RPMI7951 (cell line): Measurements from ENCODE around the gene ZNF346. TPM values are rescaled to one million over a fixed set of nuclear protein-coding genes. Genes with fewer than 3 reads are reported as not detected.

Experiments
- DNase-seq: peaks from one replicate; pipeline ENCODE4 v3.0.0-alpha.2; 2012; ENCODE audit warnings: low read depth
- total RNA-seq: library from RNA; depleted of rRNA; stranded (reverse); fragments of >200 nt; shearing (Covaris generic); gene quantifications from 2 replicates; pipeline ENCODE4 v1.2.3, GENCODE V29; 2014

Gene ZNF346
- total RNA-seq, 1 experiment from 2014 or later, result 10.0 TPM

DNA sequence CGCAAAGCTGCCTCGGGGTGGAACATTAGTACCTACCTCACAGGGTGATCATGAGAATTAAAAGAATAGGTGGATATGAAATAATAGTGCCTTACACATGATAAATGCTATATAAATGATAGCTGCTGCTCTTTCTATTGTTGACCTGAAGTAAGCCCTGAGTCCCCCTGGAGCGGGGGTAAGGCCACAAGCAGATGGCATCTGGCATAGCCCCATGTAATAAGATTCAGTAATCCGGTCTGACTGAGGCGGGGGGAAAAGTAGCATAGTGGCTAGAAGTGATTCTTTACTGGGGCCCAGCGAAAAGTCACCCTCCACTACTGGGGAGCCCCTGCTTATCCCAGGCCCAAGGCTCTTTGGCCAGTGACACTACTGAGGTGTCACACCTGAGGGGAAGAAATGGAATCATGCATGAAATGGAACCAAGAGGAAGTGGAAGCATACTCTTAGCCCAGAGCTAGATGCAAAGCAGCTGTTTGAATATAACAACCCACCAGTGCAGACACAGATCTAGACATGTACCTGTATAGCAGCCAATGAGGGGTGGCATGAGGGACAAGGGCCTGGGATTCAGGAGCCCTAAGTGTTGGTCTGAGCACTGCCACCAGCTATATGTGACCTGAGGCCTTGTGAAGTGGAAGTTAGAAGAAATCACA, 48.2 kb downstream of the ZNF346 start:
- no peak for DNase-seq

DNA sequence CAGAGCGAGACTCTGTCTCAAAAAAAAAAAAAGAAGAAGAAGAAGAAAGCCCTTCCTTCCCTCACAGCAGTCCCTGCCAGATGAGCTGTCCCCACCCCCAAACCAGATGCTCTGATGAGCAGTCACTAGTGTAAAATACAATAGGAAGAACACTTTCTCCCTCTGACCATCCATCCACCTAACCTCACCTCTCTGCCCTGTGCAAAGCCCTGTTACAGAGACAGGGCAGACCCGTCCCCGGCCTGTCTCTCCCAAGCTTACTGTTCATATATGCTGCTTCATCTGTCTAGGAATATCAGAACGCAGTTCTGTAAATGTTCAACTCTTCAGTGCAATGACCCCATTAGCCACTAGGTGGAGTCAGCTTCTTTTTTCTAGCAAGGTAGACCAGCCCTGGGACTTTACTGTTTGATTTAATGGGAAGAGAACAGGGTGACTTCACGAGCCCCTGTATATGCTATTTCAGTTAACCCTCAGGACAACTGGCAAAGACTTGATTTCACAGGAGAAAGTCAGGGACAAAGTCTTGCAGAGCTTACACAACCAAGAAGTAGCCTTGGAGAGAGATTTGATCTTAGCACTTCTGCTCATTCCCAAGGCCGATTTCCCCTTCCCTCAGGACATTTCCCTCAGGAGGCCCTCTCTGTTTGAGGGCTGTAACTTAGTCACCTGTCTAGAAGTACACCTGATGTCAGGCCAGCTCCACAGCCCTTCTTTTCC, 49.3 kb downstream of the ZNF346 start:
- DNase-seq, result peak; percentile 71

DNA sequence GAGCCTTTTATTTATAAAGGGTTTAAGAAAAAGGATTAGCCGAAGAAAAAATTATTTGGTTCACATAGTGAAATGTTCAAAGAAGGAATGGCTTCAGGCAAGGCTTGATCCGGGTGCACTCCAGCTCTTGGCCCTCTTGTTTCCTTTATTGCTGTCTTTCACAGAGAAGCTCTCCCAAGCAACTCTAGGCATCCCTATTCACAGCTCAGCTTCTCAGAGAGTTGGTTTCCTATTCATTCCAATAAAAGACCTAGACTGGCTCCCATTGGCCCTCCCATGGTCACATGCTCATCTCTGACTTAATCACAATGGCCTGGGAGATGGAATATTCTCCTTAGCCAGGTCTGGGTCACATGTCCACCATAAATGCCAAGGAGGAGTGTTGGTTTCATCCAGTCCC, 54.8 kb downstream of the ZNF346 start:
- no peak for DNase-seq

DNA sequence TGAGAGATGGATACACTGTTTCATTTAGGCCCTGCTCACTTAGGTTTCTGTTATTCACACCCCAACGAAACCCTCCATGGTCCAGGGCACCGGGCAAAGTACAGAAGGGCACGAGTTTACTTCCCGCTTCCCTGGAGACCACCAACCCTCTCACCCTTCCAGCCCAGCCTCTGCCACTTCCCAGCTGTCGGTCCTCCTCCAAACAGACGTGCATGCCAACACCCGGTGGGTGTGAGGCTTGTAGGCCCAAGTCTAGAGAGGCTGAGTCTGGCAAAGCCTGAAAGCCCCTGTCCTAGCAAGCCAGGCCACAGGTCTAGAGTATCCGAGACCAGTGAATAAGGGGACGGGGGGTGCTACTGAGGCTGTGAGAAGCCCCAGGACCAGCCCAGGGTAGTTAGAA, 57.1 kb downstream of the ZNF346 start:
- DNase-seq, result no peak

DNA sequence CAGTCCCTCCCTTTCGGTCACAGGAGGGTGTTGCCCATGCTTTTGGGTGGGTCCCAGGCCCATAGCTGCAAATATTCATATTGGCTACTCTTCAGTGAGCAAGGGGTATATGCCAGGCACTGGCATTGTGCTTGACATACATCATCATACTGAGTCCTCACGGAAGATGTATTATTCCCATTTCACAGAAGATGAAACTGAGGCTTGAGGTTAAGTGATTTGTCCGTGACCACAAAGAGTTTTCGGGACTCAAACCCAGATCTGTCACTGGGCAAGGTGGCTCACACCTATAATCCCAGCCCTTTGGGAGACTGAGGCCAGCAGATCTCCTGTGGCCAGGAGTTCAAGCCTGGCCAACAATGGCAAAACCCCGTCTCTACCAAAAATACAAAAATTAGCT, 57.8 kb downstream of the ZNF346 start:
- no peak for DNase-seq

DNA sequence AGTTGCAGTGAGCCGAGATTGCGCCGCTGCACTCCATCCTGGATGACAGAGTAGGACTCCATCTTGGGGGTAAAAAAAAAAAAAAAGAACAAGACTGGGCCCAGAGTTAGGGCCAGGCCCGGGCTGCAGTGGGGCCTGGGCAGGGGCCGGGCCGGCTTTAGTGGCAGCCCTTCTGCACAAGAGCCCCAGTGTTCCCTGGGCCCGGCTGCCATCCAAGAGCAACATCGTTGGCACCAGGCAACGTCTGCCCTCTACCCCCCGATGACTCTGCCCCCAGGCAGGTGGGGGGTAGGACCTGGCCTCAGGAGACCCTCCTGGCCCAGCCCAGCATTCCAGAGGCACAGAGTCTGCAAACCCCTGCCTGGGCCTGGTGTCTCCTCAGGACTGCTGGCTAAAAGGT, 59.4 kb downstream of the ZNF346 start:
- DNase-seq, result no peak

DNA sequence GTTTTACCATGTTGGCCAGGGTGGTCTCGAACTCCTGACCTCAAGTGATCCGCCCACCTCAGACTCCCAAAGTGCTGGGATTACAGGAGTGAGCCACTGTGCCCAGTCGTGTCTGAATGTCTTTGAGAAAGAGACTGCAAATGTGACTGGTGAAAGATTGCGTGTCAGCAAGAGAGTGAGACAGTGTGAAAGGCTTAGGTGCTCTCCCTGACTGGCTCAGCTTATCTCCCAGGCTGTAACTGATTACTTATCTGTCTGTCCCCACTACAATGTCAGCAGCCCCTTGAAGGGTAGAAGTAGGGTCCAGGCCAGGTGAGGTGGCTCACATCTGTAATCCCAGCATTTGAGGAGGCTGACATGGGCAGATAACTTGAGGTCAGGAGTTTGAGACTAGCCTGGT, 60.9 kb downstream of the ZNF346 start:
- DNase-seq, result no peak

DNA sequence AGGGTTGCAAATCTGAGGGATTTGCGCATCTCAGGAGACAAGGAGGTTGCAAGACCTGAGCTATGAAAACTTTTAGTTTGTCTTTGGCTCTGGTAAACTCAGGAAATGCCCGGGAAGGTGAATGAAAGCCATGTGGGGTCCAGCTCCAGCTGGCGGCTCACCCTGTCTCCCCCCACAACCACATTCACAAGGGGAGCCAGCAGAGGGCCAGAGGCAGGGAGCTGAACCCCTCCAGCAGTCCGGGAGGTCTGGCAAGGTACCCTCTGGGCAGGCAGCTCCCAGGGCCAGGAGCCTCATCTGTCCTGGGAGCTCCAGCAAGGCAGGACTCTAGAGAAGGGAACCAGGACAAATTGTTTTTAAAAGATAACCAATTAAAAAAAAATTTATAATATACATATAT, 61.7 kb downstream of the ZNF346 start:
- no peak for DNase-seq

DNA sequence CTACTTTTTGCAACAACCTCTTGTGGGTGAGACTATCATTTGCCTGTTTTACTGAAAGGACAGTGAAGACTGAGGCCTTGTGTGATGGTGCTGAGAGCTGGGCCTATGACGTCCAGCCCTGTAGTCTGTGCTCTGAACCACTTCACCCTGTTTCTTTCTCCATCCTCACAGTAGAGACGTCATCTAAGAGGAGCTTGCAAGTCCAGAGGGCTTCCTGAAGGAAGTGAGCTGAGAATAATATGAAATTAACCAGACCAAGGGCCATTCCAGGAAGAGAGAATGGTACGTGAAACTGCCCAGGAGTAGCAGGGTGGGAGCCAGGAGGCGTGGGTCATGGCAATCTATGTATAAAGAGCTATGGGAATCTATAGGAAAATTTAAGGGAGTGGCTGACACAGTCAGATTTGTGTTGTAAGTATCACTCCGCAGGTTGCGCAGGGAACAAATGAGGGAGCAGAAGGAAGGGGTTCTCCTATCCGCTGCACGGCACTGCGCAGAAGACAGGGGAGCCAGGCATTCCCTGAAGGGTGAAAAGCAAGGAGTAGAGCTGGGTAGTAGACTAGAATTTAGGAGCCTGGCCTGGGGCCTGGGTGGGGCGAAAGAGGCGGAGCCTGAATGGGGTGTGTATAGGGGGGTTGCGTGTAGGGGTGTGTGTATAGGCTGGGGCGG, 63.6 kb downstream of the ZNF346 start:
- DNase-seq, result no peak

DNA sequence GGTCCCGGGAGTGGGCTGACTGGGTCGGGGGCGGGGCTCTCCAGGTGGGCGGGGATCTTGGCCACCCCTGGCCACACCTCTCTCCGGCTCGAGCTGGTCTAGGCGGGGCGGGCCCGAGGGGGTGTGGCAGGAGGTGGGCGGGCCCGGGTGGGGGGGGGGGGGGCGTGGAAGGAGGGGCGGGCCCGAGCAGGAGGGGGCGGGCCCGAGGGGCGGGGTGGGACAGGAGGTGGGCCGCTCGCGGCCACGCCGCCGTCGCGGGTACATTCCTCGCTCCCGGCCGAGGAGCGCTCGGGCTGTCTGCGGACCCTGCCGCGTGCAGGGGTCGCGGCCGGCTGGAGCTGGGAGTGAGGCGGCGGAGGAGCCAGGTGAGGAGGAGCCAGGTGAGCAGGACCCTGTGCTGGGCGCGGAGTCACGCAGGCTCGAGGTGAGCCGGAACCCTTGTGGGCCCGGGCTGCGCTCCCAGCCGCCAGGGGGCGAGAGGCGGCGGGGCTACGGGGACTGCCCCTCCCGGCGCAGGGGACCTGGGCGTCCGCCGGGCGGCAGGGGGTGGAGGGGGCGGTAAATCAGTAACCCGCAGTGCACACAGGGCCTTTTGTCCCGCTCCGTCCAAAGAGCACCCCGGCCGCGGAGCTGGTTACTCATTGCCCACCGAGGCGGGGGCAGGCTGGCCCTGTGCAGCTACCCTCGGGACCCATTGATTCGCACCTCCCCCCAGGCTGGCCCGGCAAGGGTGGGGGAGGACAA, 64.3 kb downstream of the ZNF346 start, which contains the start of gene FGFR4:
FGFR4 (plus strand) TSS at position 262 of the 744 bp plus-strand sequence. CDS start 2,688 bp downstream, outside the sequence.
- DNase-seq, result peak; percentile 46

DNA sequence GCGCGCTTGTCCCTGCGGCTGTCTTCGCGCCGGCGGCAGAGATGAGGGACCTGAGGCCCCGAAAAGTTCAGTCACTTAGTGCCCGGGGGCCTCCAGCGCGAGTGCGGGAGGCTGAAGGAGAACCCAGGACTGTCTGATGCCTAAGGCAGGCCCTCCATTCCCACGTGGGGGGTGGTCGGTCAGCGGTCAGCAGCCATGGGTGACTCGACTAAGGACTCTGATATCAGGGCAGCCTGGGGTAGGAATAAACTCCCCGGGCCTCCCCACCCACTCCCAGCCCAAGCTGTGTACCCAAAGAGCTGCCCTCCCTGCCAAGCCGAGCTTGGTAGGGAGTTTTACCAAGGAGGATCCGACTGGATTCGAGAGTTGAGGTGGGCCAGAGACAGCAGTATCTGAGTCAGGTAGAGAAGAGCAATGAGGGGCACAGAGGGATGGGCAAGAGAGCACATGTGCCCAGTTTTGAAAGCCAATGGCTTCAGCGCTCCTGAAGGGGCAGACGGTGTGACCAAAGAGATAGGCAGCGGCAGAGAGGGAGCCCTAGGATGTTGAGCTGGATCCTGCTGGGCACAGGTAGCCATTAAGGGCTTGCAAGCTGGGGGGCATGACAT, 65.0 kb downstream of the ZNF346 start:
- DNase-seq, result no peak

DNA sequence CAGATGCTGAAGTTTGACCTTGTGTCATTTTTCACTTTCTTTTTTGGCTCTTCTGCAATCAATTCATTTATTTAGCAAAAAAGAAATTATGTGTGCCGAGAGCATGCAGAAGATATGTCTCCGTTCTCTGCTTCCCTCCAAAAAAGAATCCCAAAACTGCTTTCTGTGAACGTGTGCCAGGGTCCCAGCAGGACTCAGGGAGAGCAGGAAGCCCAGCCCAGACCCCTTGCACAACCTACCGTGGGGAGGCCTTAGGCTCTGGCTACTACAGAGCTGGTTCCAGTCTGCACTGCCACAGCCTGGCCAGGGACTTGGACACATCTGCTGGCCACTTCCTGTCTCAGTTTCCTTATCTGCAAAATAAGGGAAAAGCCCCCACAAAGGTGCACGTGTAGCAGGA, 66.6 kb downstream of the ZNF346 start:
- no peak for DNase-seq

DNA sequence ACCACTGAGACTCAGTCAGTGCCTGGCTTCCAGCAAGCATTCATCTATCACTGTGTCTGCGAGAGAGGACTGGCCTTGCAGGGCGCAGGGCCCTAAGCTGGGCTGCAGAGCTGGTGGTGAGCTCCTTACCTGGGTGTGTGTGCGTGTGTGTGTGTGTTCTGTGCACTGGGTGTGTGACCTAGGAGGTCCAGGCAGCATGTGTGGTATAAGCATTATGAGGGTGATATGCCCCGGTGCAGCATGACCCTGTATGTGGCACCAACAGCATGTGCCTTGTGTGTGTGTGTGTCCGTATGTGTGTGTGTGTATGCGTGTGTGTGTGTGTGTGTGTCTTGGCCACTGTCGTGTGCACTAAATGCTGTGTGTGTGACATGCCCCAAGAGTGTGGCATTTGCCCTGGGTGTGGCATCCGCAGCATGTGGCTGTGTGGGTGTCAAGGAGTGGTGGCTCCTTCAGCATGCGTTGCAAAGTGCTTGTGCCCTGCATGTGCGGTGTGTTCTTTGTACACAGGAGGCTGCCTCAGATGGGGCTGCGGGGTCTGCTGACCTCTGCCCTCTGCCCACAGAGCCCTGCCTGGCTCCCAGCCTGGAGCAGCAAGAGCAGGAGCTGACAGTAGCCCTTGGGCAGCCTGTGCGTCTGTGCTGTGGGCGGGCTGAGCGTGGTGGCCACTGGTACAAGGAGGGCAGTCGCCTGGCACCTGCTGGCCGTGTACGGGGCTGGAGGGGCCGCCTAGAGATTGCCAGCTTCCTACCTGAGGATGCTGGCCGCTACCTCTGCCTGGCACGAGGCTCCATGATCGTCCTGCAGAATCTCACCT, 67.5 kb downstream of the ZNF346 start:
- no peak for DNase-seq

DNA sequence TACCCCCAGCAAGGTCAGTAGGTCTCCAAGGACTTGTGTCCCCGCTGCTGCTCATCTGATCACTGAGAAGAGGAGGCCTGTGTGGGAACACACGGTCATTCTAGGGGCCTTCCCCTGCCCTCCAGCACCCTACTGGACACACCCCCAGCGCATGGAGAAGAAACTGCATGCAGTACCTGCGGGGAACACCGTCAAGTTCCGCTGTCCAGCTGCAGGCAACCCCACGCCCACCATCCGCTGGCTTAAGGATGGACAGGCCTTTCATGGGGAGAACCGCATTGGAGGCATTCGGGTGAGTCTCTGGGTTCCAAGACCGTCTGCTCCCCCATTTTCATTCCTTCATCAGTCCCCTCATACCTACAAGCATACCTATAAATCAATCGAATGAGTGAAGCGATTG, 68.3 kb downstream of the ZNF346 start:
- DNase-seq, result no peak

DNA sequence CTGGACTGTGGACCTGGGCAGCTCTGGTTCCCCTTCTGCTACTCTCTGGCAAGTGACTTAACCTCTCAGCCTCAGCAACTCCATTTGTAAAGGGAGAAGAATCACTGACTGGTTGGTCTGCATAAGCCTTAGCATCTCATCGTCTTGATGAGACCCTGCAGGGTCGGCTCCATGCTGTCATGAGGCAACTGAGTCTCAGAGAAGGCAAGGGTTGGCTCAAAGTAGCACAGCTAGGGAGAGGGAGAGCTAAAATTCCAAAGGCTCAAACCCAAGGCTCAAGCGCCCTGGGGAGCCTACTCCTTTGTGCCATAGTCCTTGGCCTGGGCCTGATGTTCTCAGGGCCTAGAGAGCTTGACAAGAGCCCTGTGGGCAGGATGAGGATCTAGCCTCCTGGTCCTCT, 68.7 kb downstream of the ZNF346 start:
- DNase-seq, result no peak

DNA sequence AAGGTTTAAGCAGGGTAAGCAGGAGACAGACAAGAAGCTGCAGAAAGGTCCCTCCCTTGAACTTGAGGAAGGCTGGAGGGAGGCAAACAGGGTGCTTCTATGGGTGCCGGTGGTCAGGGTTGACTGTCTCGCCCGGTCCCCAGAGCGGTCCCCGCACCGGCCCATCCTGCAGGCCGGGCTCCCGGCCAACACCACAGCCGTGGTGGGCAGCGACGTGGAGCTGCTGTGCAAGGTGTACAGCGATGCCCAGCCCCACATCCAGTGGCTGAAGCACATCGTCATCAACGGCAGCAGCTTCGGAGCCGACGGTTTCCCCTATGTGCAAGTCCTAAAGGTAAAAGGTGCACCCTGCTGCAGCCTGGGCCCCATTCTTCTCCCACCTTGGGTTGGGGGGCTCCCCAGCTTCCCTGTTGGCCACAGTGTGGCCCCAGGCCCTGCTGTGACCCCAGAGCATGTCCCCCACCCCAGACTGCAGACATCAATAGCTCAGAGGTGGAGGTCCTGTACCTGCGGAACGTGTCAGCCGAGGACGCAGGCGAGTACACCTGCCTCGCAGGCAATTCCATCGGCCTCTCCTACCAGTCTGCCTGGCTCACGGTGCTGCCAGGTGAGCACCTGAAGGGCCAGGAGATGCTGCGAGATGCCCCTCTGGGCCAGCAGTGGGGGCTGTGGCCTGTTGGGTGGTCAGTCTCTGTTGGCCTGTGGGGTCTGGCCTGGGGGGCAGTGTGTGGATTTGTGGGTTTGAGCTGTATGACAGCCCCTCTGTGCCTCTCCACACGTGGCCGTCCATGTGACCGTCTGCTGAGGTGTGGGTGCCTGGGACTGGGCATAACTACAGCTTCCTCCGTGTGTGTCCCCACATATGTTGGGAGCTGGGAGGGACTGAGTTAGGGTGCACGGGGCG, 69.9 kb downstream of the ZNF346 start:
- DNase-seq, result no peak

DNA sequence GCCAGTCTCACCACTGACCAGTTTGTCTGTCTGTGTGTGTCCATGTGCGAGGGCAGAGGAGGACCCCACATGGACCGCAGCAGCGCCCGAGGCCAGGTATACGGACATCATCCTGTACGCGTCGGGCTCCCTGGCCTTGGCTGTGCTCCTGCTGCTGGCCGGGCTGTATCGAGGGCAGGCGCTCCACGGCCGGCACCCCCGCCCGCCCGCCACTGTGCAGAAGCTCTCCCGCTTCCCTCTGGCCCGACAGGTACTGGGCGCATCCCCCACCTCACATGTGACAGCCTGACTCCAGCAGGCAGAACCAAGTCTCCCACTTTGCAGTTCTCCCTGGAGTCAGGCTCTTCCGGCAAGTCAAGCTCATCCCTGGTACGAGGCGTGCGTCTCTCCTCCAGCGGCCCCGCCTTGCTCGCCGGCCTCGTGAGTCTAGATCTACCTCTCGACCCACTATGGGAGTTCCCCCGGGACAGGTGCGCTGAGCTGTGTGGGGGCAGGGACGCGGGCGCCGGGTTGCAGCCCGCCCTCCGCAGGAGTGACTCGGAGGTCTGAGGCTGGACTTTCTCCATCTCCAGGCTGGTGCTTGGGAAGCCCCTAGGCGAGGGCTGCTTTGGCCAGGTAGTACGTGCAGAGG, 70.7 kb downstream of the ZNF346 start:
- DNase-seq, result no peak

DNA sequence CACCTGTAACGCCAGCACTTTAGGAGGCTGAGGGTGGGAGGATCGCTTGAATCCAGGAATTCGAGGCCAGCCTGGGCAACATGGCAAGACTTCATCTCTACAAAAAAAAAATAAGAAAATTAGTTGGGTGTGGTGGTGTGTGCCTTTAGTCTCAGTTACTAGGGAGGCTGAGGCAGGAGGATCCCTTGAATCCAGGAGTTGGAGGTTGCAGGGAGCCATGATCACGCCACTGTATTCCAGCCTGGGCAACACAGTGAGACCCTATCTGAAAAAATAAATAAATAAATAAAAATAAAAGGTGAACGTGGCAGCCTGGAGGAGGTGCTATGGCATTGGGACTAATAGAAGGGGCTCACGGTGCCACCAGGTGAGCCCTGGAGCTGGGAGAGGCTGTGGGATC, 71.3 kb downstream of the ZNF346 start:
- DNase-seq, result no peak
